Breast epithelium (tissue), 3 donors: Measurements from ENCODE around the gene TIGIT.

ENCODE experiments used
- POLR2A ChIP-seq: fragments of 450-650 bp; IDR thresholded peaks from one replicate; pipeline ENCODE4 v1.6.1; 2016; ENCODE audit warnings: antibody characterized with exemption, mild to moderate bottlenecking, moderate library complexity
- TF ChIP-seq, protein P1 (sequence below), 3 donors: fragments of 450-650 bp; IDR thresholded peaks; one replicate each; pipeline ENCODE4 v1.5.1; 2016 to 2017; ENCODE audit warnings: antibody characterized with exemption in 3 of 3, mild to moderate bottlenecking in 3 of 3, moderate library complexity in 3 of 3

- TF ChIP-seq, protein P1, sequence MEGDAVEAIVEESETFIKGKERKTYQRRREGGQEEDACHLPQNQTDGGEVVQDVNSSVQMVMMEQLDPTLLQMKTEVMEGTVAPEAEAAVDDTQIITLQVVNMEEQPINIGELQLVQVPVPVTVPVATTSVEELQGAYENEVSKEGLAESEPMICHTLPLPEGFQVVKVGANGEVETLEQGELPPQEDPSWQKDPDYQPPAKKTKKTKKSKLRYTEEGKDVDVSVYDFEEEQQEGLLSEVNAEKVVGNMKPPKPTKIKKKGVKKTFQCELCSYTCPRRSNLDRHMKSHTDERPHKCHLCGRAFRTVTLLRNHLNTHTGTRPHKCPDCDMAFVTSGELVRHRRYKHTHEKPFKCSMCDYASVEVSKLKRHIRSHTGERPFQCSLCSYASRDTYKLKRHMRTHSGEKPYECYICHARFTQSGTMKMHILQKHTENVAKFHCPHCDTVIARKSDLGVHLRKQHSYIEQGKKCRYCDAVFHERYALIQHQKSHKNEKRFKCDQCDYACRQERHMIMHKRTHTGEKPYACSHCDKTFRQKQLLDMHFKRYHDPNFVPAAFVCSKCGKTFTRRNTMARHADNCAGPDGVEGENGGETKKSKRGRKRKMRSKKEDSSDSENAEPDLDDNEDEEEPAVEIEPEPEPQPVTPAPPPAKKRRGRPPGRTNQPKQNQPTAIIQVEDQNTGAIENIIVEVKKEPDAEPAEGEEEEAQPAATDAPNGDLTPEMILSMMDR (IDR thresholded peaks at IDR 0.05) = no peak
- TF ChIP-seq POLR2A = no peak
Measured at GRCh38 chr3:114274929-114275328, 18.9 kb upstream of the TIGIT start.
